Epithelial cell of esophagus (primary cell): ENCODE measurements around the gene PPP3R2.

Source experiments
- DNase-seq: peaks from one replicate; pipeline ENCODE4 v3.0.0; 2010; ENCODE audit warnings: low read depth
- H3K4me3 ChIP-seq: 2 replicates; pipeline ENCODE4 v1.5.1; 2011; ENCODE audit warnings: mild to moderate bottlenecking, low read length, control low read depth
- CTCF ChIP-seq: IDR thresholded peaks from 2 replicates; pipeline ENCODE4 v1.5.1; 2011; ENCODE audit warnings: low read depth, mild to moderate bottlenecking, low read length, control low read depth, inconsistent platforms; ENCODE audit not compliant: insufficient read depth; ENCODE audit errors: missing control alignments

Gene PPP3R2

GRCh38 chr9:101543098-101543735, 51.6 kb downstream of the PPP3R2 start:
- DNase-seq: no peak
- no peak for TF ChIP-seq CTCF
- no peak overlapping the region for H3K4me3 ChIP-seq
